ENCODE data around the gene GSTT2B. TPM values are rescaled to one million over a fixed set of nuclear protein-coding genes. Genes with fewer than 3 reads are reported as not detected.
"Not testable (repeated sequence)": the region's sequence is repeated elsewhere in the genome, so short reads cannot be mapped to it uniquely, and the experiment has no call there.

Gene GSTT2B
- total RNA-seq, 1 donor: 0.54 TPM

- DNase-seq (ENCODE audit: low read depth in 2 of 3, low spot score in 2 of 3): not testable (repeated sequence)
Measured at GRCh38 chr22:23986089-23986488, 25.1 kb upstream of the GSTT2B start.

DNA sequence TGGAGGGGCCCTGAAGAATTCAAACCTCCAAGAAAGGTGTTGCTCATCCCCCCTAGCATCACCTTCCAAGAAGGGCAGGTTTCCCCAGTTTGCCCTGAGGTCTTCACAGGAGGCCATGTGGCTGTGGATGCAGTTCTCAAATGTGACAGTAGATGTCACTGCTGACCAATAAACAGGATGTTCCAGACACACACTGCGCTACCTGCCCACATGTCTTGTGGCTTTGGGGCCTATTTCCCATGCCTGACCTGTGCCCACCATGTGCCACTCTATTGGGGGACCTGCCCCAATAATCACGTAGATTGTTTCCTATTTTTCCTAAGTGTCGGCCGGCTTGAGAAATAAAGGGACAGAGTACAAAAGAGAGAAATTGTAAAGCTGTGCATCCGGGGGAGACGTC, 23.4 kb upstream of the GSTT2B start:
- peak in 1 of 3 donors; percentile 76 for DNase-seq (ENCODE audit: low read depth in 2 of 3, low spot score in 2 of 3)

DNA sequence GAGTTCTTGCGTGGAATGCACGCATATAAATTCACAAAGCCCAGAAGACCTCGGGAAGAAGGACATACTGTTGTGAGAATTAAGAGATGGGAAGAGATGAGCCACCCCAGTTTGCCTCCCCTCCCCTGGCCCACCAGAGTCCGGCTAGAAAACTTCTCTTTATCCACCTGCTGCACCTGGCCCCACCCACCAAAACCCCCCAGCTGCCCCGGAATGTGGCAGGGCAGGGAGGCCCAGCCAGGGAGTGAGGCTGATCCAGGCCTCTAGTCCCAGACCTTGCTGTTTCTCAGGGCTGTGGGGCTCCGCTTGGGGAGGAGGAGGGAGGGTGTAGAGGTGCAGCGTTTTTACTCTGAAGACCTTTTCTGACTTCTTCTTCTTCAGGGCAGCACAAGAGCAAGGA, 19.6 kb upstream of the GSTT2B start:
- DNase-seq (ENCODE audit: low read depth in 2 of 3, low spot score in 2 of 3): not testable (repeated sequence)

DNA sequence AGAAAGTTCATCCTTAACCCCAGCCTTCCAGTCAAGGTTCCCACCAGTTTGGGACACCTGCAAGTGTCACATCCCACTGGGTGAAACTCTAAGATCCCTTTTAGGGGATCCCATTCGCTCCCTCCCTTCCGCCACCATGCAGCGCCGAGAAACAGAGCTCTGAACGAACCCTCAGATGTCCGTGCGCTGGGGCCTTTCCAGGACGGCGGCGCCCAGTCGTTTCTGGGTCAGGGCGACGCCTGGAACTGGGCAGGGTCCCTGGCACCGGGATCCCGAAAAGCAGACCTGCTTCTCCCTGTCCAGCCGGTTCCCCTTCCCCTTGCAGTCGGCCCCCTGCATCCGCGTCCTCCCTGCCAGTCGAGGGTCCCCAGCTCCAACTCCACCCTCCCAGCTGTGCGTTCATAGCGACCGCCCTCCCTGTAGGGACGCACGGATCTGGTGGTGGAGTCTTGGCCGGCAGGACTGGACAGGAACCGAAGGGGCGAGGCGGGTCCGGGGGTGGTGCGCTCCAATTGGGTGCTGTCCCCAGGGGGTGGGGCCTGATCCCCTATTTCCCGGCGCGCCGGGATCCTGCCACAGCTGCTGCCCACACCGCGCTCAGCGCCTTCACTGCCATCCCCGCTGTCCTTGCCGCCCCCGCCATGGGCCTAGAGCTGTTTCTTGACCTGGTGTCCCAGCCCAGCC, 18.7 kb upstream of the GSTT2B start, which contains the start of gene GSTT2:
Gene GSTT2, plus strand, starts transcription at position 578 of the 684 bp plus-strand sequence.
- DNase-seq (ENCODE audit: low read depth in 2 of 3, low spot score in 2 of 3): not testable (repeated sequence)

DNA sequence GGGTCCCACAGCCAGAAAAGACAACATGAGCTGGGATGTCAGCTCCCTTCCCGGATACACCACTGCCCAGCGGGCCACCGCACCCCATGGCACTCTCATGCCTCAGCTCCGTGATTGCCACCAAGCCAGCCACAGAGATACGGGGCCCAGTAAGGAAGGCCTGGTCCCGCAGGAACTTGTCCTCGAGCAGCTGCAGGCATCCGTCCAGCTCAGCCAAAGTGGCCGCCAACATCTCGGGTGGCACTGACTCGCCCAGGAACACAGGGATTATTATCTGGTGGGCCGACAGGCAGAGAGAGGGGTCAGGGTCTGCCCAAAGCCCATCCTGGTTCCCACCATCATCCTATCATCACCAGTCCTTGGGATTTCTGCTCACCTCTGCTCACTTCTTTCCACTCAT, 16.3 kb upstream of the GSTT2B start:
- not testable (repeated sequence) for DNase-seq (ENCODE audit: low read depth in 2 of 3, low spot score in 2 of 3)

DNA sequence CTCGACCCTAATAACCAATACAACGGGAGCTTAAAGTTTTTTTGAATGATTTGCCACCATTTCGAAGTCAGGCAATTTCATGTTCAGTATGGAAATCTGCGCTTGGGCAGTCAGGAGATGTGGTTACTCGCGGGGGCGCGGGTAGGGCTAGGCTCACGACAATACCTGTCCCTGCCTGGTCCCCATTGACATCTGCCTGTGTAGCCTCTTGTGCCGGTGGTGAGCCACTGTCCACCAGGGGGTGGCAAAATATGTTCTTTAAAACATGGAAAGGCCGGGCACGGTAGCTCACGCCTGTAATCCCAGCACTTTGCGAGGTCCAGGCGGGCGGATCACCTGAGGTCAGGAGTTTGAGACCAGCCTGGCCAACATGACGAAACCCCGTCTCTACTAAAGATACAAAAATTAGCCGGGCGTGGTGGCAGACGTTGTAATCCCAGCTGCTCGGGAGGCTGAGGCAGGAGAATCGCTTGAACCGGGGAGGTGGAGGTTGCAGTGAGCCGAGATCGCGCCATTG, 13.9 kb upstream of the GSTT2B start:
- DNase-seq (ENCODE audit: low read depth in 2 of 3, low spot score in 2 of 3): not testable (repeated sequence)

GRCh38 chr22:23974345-23974744, 13.3 kb upstream of the GSTT2B start, which contains the start of gene DDT:
DDT (minus strand) TSS chr22:23974441; CDS start chr22:23974414, 27 bp downstream.
- DNase-seq (ENCODE audit: low read depth in 2 of 3, low spot score in 2 of 3): not testable (repeated sequence)

DNA sequence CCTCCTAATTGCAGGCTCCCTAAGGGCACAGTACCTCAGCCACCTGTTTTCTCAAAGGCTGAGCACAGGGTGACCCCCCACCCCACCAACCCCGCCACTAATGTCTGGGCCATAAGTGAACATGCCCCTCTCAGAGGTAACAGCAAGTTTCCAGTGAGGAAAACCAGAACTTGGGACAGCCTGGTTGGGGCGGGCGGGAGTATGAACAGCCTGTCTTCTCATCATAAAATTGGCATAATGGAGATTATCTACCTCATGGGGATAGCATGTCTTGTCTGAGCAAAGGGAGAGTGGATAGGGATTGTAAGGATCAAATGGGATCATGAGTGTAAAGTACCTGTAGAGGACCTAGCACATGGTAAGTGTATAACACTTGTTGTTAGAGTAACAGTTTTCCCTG, 10.9 kb upstream of the GSTT2B start:
- DNase-seq (ENCODE audit: low read depth in 2 of 3, low spot score in 2 of 3): not testable (repeated sequence)

DNA sequence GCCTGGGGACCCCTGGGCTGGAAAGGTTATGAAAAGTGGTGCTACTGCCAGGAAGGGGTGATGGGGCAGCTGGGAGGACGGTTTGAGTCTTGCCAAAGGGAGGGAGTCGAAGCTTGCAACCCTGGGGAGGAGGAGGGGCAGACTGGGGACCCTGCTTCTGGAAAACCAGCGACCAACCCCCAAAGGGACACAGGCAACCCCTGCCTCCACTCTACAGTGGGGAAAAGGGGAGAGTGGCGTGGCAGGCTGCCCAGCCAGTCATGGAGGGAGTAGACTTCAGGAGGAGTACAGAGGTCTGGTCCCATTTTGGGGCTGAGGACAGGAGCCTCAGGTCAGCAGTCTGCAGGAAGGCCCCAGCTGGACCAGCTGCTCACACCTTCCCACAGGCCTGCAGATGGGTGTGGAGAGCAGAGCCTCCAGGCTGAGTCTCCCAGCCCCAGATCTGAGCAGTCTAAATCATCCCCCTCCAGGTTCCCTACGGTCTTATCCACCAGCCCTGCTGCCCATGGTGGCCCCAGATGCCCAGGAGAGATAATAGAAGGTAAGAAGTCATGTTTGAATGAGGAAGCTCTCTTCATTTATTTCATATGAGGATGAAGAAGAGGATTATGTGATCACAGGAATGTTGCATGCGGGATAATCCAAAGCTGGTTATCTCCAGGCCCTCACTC, 10.0 kb upstream of the GSTT2B start:
- DNase-seq (ENCODE audit: low read depth in 2 of 3, low spot score in 2 of 3): no peak

DNA sequence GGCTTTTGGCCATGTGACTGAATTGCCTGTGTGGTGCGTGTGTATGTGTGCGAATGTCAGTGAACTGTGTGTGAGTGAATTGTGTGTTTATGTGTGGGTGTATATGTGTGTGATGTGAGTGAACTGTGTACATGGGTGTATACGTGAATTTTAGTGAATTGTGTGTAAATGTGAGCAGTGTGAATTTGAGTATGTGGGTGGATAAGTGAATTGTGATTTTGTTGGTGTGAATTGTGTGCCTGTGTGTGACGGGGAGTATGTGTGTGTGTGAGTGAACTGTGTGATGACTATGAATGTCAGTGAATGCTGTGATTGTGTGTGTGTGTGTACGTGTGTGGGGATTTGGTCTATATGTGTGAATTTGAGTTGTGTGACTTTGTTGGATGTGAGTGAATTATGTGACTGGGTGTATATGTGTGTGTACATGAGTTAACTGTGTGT, 9.2 kb upstream of the GSTT2B start:
- no peak for DNase-seq (ENCODE audit: low read depth in 2 of 3, low spot score in 2 of 3)

GRCh38 chr22:23969071-23969470, 8.1 kb upstream of the GSTT2B start:
- no peak for DNase-seq (ENCODE audit: low read depth in 2 of 3, low spot score in 2 of 3)

GRCh38 chr22:23966568-23966967, 5.6 kb upstream of the GSTT2B start, which contains the start of gene DDTL:
DDTL (plus strand) TSS chr22:23966888; CDS start chr22:23966915, 27 bp downstream.
- DNase-seq (ENCODE audit: low read depth in 2 of 3, low spot score in 2 of 3): not testable (repeated sequence)

GRCh38 chr22:23966094-23966493, 5.1 kb upstream of the GSTT2B start:
- DNase-seq (ENCODE audit: low read depth in 2 of 3, low spot score in 2 of 3): not testable (repeated sequence)

- DNase-seq (ENCODE audit: low read depth in 2 of 3, low spot score in 2 of 3): peak; percentile 61 to 82 (median 63)
Measured at GRCh38 chr22:23956301-23956900, 4.6 kb downstream of the GSTT2B start.

GRCh38 chr22:23955886-23956285, 5.1 kb downstream of the GSTT2B start:
- DNase-seq (ENCODE audit: low read depth in 2 of 3, low spot score in 2 of 3): not testable (repeated sequence)

DNA sequence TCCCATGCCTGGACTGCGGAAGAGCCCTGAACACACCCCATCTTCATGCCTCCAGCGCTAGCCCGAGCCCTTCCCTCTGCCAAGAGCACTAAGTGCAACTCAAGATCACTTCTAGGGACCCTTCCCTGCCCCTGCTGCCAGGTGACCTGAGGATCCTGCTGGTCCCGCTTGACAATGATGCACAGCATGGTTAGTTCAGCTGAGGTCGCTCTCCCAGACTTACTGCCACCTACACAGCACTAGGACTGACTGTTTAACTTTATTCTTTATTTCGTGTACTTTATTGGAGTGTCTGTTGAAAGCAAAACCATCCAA, 6.0 kb downstream of the GSTT2B start:
- DNase-seq (ENCODE audit: low read depth in 2 of 3, low spot score in 2 of 3): not testable (repeated sequence)

DNA sequence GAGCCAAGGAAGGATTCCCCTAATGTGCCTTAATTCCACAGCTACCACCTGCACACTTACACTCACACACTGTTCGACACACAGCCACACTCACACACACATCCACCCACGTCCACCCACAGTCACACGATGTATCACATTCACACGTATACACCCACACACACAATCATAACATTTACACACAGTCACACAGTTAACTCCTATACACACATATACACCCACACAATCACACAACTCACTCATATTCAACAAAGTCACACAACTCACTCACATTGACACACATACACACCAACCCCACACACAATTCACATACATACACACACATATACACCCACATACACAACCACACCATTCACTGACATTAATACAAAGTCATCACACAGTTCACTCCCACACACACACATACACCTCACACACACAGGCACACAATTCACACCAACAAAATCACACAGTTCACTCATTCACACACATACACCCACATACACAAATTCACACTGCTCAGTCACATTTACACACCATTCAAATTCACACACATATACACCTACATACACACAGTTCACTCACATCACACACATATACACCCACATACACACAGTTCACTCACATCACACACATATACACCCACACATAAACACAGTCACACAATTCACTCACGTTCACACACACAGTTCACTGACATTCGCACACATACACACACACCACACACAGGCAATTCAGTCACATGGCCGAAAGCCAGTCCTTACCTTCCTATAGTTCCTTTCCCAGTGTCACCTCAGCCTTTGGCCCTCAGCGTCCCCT, 6.6 kb downstream of the GSTT2B start:
- not testable (repeated sequence) for DNase-seq (ENCODE audit: low read depth in 2 of 3, low spot score in 2 of 3)

DNA sequence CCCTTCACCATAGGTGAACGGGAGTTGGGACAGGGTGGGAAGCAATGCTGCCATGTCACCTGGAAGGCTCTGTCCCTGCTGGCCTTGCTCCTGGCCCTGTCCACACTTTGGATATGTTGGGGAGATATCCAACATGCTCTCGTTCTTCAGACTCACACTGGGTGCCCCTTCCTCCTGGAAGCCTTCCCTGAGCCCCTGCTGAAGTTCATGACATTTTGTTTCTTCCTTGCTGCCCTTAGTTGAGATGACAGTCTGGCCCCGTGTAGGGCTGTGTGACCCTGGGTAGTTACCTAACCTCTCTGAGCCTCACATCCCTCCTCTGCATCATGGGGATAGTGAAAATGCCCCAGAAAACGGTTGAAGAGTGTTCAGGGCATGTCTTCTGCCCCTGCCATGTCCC, 7.5 kb downstream of the GSTT2B start:
- DNase-seq (ENCODE audit: low read depth in 2 of 3, low spot score in 2 of 3): not testable (repeated sequence)

- DNase-seq (ENCODE audit: low read depth in 2 of 3, low spot score in 2 of 3): not testable (repeated sequence)
Measured at GRCh38 chr22:23952794-23953405, 8.1 kb downstream of the GSTT2B start.

DNA sequence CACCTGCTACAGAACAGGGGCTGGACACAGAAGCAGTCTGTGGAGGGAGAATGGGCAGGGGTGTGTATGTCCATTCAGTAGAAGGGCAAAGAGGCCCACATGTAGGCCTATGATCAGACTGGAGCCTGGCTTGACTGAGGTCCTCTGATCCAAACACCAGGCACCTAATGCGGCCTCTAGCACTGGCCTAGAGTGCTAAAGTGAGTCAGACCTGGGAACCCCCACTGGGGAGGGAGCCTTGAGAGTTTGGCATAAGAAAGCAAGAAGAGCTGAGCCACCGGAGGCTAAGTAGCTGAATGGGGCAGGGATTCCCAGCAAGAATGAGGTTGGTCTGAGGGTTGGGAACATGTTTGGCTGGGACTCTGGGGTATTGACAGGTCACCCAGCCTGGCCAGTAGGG, 9.6 kb downstream of the GSTT2B start:
- not testable (repeated sequence) for DNase-seq (ENCODE audit: low read depth in 2 of 3, low spot score in 2 of 3)

Data from hematopoietic multipotent progenitor cell (in vitro differentiated cells).